Stimulated activated CD8-positive, alpha-beta memory T cell treated with anti-CD3 and anti-CD28 coated beads, Interleukin-2, amount 100 ng/mL, for 48 hours (primary cell): Measurements from ENCODE around the gene SLC1A7.
A peak's percentile ranks its signal among the peaks of the same experiment; 100 is the strongest.

Experiments used
- DNase-seq, 2 donors: peaks; one replicate each; pipeline ENCODE4 v3.0.0-alpha.2; 2020; ENCODE audit warnings: low read depth in 2 of 2

The SLC1A7 gene

DNA sequence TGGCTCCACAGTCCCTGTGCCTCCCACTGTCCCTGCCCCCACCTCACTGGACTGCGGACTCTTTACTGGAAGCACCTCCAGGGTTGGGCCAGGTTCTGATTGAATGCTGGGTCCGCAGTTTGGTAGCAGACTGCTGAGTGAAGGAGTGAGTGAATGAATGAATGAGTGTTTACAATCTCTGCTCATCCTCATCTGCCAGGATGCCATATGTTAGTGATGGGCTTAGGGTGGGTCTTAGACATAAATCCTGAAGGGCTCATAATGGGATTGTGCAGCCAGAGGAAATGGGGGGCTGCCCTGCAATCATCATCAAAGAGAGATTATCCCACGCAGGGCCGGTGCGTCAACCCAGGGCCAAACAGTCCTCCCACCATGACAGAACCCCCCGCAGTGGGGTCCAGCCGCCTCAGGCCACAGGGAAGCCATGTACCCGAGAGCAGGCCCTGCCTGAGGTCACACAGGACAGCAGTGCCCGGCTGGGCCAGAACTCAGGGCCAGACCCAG, 26.1 kb downstream of the SLC1A7 start:
- DNase-seq, result no peak

DNA sequence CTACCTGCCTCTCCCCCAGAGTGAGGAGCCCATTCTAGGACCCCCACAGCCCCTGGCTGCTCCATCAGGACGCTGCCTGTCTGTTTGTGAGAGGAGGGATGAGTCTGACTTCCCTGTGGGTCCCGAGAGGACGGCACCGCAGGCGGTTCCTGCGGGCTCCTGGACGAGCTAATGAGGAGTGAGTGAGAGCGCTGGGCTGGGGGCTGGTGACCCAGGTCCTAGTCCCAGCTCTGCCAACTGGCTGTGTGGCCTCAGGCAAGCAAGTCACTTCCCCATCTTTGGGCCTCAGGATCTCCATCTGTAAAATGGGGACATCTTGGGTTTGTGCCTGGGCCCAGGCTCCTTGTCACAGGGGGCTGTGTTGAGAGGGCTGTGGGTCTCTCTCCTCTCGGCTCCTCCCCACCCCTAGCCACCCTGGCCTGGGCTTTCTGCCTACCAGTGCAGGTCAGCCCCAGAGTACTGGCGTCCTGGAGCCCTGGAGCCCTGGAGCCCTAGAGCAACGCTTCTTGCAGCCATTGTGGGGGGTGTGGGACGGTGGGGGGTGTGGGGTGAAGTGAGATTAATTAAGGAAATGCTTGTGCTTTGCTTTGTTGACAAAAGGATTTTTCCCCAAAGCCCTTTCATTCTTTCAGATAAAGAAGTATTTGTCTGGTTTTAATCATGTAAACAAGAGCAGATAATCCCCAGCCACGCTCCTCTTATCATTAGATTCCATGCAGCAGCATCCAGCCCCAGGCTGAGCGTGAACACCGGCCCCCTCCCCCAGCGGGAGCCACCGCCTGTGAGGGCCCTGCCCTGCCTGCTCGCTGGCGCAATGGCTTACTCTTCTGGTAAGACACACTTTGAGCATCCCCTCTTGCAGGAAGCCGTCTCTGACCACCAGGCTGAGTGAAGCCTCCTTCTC, 26.8 kb downstream of the SLC1A7 start:
- DNase-seq, result no peak

DNA sequence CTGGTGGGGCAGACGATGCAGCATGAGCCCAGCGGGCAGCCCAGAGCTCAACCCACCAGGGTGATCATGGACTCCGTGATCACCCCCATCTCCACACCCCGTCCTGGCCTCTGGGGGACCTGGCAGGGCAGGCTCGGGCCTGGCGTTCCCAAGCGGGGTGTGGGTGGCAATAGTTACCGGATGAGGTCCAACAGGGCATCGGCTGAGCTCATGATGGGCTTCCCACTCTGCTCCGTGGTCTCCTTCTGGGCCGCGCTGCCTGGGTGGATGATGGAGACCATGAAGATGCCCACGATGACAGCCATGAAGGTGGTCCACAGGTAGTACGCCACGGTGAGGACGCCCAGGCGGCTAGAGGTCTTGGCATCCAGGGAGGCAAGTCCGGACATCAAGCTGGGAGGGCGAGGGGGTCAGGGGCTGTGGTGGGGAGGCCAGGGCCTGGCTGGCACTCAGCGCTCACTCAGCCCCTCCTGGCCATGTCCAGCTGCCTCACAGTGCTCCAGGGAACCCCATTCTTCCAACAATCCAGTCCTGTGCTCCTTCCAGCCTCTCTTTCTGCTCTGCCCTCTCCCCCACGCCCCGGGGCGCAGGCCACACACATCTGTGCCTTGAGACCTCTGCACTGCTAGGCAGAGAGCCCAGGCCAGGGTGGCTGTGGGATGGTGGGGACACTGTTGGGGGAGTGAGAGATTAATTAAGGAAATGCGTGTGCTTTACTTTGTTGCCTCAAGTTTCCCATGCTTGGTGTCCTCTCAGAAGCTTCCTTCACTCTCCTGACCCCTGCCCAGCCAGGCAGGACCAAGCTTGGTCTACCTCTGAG, 27.6 kb downstream of the SLC1A7 start:
- no peak for DNase-seq

DNA sequence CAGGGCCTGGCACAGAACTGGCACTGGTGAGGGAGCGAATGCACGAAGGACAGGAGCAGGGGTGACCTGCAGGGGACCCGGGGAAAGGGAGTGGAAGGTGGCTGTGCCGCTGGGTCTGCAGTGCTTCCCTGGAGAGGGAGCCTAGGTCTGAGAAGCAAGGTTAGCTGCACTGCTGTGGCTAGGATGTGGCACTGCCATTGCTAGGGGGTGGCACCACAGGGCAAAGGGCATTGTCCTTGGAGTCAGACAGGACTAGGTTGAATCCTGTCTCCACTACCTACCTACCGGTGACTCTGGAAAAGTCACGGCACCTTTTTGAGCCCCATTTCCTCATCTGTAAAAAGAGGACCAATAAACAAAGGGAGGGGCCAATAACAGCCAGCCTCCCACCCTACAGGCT, 28.3 kb downstream of the SLC1A7 start:
- DNase-seq, result no peak

DNA sequence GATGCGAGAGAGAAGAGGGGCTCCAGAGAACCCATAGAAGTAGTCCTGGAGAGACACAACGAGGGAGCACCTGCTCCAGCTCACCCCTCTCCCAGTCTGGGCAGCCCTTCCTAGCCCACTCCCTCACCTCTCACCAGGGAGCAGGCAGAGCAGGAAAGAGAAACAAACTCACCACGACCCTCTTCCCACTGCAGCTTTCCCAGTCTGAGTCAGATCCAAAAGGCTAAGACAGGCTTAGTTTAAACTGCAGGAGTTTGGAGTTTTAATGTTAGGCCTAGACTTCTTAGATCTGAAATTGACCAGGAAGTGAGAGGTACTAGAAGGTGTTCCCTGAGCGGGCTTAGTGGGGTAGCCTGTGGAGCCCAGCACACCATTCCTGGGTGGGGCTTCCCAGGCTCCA, 29.6 kb downstream of the SLC1A7 start:
- no peak for DNase-seq

DNA sequence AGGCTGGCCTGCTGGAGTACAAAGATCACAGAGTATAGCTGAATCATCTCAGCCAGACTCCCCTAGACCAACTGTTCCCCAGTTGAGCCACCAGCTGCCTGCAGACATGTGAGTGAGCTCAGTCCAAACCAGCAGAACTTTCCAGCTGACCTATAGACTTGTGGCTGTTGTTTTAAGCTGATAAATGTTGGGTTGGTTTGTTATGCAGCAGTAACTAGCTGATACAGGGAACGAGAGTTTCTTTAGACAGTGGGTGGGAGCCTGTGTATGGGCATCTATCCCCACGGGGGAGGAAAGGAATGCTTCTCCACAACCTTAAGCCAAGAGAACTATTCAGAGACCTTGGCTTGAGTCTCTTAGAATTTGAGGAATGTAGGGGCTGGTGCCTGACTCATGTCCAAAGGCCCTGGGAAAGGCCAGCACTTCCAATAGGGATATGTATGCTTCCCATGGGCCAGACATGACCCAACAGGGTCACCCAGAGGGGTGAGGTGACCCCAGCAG, 30.1 kb downstream of the SLC1A7 start:
- DNase-seq, result no peak

DNA sequence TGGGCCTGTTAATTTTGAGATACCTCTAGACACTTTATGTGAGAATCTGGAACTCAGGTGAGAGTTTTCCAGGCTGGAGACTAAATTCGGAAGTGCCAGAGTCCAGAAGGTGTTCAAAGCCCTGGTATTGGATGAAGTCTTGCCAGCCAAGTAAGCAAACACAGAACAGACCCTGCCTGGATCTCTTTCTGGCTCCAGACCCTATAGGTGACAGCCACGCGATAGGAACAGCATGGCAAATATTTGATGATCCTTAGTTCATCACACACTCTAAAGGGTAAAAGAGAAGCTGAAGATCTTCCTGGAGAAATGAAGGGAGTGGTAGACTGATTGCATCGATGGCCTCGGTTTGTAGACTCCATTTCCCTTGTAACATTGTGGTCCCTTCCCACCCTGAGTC, 30.7 kb downstream of the SLC1A7 start:
- no peak for DNase-seq

DNA sequence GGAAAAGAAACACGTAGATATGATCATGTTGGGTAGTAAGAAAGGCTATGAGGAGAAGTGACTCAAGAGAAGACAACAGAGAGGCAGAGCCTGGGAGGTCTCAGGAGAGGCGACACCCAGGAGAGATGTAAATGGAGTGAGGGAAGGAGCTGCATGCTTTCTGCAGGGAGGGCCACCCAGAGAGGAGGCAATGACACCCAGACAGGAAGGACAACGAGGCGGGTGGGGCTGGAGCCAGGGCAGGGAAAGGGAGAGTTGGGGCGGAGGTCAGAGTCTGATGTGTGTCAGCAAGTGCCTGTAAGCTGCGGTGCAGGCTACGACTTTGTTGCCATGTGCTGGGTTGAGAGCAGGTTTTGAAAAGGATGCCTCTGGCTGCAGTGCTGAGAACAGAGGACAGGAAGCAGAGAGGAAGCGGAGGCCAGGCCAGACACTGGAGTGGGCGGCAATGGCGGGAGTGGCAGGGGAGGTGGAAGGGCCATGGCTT, 31.3 kb downstream of the SLC1A7 start:
- DNase-seq, result no peak

DNA sequence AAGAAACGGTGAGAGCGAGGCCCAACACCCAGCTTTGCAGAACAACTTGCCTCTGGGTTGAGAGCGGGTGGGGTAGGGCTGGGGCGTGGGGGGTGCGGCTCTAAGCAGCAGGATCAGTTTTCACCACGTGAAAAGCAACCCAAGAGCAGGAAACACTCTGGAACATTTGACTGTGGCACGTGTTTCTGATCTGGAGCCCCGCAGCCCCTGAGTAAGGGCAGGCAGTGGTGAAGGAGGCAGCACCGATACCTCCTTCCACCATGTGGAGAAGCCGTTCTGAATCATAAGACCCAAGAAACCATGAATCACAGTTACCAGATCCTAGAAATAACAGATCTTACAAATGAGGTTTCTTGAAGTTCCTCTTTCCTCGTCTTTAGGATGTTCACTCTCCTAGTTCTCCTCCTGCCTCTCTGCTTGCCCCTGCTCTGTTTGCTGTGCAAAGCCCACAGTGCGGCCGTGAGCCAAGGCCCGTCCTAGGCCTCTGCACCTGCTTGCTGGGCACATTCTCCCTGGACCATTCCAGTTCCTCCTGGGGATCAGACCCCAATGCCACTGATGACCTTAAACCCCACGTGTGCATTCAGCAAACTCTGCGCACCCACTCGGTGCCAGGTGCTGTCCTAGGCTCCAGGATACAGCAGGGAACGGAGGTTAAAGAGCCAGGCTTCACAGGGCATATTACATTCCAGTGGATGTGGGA, 31.9 kb downstream of the SLC1A7 start:
- DNase-seq, result peak; percentile 19 to 35

DNA sequence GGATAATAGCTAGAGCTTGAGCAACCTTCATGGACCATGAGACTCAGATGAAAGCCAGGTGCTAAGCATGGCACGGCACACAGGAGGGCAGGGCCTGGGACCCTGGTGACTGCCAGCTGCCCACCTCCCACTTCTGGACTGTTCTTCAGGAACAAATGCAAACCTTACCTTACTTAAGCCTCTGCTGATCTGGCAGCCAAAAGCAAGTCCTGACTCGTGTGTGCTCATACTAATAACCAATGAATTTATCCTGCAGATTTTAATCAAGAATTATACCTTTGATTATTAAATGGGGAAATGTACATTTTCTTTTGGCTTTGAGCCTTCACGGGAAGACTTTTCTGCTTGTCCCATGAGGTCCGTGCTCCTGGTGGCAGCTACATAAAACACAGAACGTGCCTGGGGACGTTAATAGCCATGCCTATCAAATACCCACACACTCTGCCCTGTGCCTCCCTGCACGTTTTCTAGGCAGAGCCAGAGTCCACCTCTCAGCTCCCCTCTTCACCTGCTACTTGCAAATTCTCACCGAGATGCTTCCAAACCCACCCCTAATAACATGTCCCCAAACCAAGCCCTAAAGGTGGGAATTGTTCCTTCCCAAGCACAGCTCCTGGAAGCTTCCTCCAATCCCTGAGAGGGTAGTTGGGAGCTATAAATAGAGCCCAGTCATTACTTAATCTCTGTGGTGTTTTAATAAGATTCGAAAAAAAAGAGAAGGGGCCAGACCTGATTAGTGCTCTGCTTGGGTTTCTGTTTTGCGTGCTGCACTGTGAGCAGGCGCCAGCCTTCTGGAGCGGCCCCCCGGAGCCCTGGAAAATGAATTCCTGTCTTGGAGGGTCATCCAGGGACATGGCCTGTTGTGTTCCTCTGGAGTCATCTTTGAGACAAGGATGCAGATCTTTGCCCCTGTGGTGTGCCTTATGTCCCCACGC, 33.5 kb downstream of the SLC1A7 start:
- no peak for DNase-seq

DNA sequence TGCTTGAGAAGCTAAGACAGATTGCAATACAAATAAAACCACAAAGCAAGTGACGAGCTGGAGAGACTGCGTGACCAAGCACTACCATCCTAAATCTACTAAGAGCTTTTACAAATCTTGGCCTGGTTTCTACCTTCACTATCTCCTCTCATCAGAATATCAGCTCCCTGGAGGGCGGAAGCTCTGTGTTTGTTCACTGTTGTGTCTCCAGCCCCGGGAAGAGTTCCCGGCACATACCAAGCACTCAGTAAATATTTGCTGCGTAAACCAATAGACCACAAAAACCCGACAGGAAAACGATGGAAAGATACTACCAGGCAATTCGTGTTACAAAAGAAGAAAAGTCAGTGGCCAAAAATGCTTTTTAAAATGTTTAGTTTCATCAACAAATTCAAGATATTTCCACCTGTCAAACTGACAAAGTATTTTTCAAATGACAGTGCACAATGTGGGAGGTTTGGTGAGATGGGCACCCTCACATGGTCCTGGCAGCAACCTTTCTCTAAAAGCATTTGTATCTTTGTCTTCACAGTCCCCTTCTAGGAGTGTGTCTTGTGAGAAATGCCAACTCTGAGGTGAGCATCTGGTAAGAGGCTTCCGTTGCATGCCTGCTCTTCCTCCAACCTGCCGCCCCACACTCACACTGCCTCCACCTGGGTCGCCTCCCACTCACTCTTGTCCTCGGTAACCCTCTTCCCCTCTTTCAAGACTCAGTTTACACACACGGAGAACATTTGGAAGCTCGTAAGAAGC, 34.7 kb downstream of the SLC1A7 start:
- DNase-seq, result no peak

DNA sequence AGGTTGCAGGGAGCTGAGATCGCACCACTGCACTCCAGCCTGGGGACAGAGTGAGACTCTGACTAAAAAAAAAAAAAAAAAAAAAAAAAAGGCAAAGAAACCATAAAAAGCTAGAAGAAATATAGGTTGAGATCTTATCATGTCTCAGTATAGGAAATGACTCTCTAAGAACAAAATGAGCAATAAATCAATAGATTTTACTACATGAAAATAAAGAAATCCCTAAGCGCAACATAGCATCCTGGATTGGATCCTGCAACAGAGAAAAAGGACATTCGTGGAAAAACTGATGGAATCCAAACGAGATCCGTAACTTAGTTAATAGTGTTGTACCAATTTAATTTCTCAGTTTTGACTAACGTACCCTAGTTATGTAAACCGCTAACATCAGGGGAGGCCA, 35.3 kb downstream of the SLC1A7 start:
- no peak for DNase-seq

DNA sequence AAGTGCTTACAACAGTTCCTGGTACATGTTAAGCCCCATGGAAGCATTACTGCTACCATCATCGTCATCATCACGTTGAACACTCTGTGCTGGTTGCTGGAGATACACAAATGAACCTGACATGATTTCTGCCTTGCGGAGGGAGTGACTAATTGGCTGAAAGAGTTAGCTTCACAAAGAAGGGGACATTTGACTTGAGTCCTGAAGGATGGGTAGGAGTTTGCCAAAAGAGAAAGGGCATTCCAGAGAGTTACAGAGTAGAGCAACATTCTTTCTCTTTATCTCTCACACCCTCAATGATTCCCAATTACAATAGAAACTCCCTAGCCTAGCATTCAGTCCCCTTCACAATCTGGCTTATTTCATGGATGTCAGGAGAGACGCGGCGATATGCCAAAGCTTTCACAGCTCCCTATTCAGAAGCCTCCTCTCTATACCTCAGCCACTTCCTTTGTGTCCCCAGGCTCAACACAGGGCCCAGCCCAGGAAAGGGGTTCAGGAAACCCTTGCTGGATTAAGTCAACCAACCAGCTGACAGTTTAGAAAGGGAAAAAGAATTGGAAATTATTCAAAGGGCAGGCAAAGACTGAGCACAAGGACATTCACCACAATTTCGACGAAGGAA, 38.0 kb downstream of the SLC1A7 start:
- no peak for DNase-seq

DNA sequence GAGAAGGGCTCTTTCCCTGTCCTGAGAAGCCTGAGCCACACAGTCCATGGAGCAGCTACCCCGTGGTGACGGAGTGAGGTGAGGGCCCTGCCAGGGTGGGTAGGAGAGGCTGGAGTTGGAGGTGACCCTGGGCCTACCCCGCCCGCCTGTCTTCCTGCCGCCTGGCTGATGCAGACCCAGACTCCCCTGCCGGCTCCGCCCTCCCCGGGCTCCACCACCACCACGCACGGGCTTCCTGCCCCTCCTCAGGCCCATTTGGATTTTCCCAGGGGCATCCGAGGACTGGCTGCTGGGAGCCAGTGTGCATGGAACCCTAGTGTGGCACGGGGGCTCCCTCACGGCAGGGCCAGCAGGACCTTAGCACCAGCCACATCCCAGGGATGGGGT, 47.9 kb downstream of the SLC1A7 start:
- DNase-seq, result no peak

DNA sequence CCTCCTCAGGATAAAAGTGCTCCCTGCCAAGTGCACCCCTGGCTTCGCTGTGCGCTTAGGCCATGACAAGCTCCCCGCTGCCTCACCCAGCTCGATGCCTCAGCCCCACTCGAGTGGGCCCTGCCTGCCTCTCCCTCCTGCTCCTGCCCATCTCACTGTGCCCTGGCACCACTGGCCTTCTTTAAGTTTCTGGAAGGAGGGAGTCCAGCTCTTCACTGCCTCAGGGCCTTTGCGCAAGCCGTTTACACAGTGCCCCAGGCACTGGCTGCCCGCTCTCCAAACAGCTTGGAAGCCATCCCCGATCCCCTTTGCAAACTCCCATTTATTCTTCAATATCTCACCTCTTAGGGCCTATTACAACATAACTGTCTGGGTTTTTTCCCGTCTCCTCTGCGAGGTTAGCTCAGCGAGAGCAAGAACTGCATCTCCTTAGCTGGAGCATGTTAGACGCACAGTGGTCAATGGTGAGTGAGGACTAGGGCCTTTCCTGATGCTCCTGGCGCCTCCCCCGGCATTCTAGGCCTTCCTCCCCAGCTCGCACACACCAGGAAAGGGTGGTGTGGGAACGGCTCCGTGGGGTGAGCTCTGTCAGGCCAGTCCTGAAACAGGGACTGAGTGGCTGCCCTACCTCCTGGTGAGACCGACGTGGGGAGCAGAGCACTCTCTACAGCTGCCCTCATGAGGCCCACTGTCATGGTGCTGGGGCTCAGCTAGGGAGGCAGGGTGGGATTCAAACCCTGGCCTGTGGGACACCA, 48.5 kb downstream of the SLC1A7 start:
- DNase-seq, result no peak

DNA sequence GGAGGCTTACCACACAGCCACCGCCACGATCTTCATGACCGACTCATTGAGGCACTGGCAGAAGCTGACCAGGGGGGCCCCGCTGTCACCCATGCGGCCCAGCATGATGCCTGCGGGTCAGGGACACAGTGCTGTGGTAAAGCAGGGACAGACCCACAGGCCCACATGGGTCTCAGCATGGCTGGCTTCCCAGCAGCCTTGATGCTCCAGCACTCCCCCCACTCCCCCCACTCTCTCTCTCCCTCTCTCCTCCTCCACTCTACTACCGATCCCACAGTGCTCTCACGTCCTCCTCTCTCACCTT, 49.0 kb downstream of the SLC1A7 start:
- no peak for DNase-seq

DNA sequence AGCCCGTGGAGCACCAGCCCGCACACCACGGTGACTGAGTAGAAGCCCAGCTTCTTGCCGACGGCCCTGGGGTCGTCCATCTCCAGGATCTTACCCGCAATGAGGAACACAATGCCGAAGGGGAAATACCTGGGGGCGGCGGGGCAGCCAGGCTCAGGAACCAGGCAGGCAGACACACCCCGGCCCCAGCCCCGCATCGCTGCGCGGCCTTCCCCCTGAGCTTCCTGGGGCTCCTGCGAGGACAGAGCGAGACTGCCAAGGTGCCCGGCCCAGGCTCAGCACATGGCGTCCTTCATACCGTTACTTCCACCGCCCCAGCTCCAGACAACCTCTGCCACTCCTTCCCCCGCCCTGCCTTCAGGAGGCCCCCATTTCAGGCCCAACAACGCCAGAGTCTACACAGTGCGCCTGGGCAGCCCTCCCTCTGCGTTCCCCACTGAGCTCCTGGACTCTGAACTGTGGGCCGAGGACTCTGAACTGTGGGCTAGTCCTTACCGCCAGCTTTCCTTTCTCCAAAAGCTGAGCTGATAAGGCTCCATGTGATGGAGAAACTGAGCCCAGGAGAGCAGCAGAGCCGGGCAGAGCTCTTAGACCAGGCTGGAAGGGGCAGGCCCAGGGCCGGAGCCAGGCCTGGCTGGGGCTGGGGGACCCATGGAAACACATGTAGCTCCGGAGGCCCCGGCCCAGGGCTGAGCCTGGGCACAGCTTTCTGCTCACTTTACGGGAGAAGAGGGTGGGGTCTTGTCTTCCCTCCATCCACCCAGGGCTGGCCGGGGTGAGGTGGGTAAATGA, 49.6 kb downstream of the SLC1A7 start:
- DNase-seq, result no peak
